NCI-H748 treated with DMSO at 0.1 percent for 48 hours (cell line): ENCODE results near the gene PRKCH.
A peak's percentile ranks its signal among the peaks of the same experiment; 100 is the strongest.
"Not testable (repeated sequence)": the region's sequence is repeated elsewhere in the genome, so short reads cannot be mapped to it uniquely, and the experiment has no call there.

Experiments
- DNase-seq: peaks from one replicate; lab custom pipeline; 2025; lab: John Stamatoyannopoulos, UW

PRKCH gene

DNA sequence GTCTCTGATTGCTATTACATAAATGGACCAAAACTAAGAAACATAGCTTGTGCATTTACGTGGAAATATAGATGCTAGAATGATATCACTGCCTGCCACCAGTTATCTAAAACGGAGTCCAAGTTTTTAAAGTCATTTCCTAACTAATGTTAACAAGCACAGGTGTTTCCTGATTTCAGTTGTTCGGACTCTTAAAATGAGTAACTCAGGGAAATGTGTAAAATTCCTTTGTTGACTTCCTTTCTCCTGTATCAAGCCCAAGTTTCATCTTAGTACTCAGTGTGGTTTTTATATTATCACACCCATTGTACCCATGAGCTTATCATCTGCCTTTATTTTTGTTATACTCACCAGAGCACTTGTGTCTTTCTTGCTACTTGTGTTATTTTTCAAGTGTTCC lies 13.2 kb upstream of the PRKCH start:
- no peak for DNase-seq

DNA sequence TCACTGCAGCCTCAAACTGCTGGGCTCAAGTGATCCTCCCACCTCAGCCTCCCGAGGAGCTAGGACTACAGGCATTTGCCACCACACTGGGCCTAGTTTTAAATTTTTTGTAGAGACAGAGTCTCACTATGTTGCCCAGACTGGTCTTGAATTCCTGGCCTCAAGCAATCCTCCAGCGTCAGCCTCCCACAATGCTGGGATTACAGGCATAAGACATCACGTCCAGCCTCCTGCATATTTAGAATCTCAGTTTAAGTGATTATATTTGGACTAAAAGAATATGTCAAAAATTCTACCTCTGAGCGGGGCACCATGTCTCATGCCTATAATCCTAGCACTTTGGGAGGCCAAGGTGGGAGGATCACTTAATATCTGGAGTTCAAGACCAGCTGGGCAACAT lies 12.7 kb upstream of the PRKCH start:
- not testable (repeated sequence) for DNase-seq

DNA sequence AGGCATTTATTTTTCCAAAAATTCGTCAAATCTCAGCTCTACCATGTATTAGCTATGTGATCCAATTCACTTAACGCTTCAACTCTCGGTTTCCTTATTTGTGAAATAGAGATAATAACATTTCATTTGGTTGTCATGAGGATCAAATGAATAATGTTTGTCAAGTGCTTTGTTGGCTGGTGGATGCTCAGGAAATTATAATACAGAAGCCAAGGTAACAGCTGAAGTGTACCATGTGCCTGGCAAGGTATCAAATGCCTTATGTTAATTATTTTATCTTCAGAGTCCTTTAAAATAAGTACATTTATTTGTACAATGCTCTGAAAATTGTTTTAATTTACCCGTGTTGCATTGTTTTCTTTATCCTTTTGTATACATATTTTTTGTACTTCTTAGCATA lies 6.1 kb upstream of the PRKCH start:
- DNase-seq = no peak

DNA sequence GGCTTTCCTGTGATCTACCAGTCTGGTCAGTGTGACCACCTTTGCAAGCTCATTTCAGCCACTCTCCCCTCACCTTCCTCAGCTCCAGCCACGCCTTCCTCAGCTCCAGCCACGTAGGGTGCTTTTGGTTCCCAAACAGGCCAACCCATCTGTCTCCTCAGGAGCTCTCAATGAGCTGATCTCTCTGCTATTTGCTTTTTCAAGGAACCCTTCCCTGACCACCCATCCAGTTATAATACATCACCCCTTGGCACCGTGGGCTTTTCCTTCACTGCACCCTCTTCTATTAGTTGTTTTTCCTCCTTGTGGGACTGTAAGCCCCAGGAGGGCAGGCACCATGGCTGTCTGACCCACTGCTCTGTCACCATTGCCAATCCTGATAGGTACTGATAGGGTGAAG lies 2.3 kb upstream of the PRKCH start:
- DNase-seq = no peak

- no peak for DNase-seq
Observed at GRCh38 chr14:61319706-61320105, 1.7 kb upstream of the PRKCH start.

GRCh38 chr14:61320170-61320569 lies 1.2 kb upstream of the PRKCH start:
- not testable (repeated sequence) for DNase-seq

GRCh38 chr14:61320806-61321384 lies 484 bp upstream of the PRKCH start:
- DNase-seq = peak; percentile 27

DNA sequence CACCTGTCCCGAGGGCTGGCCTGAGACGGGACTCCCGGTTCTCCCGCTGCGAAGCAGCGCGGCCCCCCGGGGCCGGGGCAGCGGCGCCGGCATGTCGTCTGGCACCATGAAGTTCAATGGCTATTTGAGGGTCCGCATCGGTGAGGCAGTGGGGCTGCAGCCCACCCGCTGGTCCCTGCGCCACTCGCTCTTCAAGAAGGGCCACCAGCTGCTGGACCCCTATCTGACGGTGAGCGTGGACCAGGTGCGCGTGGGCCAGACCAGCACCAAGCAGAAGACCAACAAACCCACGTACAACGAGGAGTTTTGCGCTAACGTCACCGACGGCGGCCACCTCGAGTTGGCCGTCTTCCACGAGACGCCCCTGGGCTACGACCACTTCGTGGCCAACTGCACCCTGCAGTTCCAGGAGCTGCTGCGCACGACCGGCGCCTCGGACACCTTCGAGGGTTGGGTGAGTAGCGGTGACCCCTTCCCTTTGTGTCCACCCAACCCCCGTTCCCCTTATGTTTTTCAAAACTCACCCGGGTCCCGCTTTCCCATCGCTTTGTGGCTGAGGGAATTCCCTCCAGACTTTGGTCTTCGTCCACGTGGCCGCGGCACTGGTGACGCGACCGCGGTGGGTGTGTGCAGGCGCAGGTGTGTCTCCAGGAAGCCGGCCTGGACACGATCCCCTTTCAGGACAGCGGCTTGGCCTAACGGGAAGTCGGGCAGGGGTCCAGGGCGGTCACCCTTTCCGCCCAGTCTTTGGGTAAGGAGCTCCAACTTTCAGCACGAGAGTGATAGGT lies 826 bp downstream of the PRKCH start:
- DNase-seq = peak; percentile 31

DNA sequence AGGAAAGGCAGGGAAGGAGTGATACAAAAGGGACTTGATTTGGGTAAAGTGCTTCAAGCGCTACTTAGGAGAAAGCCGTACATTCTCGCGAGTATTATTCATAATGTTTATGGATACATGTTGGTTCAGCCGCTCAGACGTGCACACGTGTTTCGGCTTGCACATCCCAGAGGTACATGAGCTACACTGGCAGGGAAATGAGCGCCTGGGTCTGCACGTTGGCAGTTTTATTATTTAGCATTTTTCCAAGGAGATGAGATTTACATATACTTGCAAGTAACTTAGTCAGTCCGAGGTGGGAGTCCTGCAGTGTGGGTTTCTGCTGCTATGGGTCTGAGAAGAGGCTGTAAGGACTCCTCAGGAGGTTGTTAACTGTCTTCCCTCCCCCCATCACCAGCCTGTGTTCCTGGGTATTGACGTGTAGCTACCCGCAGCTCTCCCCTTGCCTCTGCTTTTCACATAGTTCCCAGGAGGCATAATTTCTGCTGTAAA lies 1.5 kb downstream of the PRKCH start:
- DNase-seq = no peak

DNA sequence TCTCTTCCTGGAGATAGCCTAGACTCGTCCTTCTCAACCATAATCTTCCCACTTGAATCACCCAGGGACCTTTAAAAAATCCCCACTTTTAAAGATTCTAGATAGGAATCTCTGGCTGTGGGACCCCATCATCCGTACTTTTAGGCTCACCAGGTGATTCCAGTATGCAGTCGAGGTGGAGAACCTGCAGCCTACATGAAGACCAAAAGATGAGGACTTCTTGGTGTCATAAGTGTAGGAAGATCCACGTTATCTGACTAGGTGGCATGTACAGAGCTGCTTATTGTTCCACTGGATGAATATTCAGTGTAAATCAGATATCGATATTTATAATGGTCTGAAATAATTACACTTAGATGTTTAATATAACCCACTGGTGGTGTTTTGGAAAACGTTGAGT lies 2.6 kb downstream of the PRKCH start:
- no peak for DNase-seq

GRCh38 chr14:61325166-61325565 lies 3.8 kb downstream of the PRKCH start:
- DNase-seq = no peak

DNA sequence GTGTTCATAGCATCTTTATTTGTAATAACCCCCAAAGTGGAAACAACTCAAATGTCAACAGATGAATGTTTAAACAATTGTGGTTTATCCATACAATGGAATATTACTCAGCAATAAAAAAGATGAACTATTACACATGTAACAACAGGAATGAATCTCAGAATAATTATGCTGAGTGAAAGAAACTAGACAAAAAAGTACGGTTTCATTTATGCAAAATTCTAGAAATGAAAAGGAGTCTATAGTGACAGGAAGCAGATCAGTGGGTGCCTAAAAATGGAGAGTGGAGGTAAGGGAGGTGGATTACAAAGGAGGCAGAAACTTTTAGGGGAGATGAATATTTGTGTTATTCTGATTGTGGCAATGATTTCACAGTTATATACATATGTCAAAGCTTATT lies 4.8 kb downstream of the PRKCH start:
- DNase-seq = no peak

GRCh38 chr14:61326847-61327246 lies 5.5 kb downstream of the PRKCH start:
- DNase-seq = no peak

DNA sequence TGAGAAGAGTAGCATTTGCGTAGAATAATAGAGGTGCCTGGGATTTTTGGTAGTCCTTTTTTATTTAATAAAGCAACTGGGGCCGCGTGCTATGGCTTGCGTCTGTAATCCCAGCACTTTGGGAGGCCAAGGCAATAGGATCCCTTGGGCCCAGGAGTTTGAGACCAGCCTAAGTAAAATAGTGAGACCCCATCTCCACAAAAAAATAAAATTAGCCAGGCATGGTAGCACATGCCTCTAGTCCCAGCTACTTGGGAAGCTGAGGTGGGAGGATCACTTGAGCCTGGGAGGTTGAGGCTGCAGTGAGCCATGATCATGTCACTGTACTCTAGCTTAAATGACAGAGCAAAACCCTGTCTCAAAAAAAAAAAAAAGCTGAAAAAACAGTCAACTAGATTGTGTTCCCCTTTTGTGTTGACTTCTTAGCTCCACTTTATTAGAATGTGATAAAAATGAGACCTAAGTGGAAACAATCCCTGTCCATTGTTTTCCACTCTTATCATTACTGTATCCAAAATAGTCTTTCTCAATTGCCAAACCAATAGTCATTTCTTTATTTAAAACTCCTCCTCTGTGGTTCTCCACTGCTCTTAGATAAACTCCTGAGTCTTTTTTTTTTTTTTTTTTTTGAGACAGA lies 7.4 kb downstream of the PRKCH start:
- DNase-seq = no peak

- no peak for DNase-seq
Observed at GRCh38 chr14:61329478-61330051, 8.2 kb downstream of the PRKCH start.

- DNase-seq = no peak
Observed at GRCh38 chr14:61330511-61330910, 9.1 kb downstream of the PRKCH start.

DNA sequence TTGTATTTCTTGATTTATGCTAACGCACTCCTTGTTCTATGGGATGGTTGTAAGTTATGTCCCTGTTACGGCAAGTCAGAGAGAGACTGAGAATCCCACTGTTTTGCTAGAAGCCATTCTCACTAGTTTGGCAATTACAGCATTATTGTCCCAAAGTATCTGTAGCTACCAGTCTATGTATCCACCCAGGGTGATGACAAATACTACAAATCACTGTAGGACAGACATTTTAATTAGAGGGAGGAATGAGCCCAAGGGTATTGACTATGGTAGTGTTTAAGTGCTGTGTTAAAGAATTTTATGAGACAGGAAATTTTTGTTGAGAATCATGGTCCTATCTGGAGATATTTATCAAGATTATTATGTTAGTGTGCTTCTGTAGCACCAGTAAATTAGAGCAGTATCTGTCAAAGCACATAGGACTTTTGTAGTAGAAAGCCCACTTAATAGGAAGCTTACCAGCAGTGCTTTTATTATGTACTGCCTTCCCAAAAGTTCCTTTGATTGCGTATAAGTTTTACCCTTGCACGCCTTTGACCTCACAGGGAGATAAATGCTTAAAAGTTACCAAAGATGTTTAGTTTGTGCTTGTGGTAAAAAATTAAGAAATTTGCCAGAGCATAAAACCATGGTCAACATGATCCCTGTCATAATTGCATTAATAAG lies 10.7 kb downstream of the PRKCH start:
- DNase-seq = no peak

DNA sequence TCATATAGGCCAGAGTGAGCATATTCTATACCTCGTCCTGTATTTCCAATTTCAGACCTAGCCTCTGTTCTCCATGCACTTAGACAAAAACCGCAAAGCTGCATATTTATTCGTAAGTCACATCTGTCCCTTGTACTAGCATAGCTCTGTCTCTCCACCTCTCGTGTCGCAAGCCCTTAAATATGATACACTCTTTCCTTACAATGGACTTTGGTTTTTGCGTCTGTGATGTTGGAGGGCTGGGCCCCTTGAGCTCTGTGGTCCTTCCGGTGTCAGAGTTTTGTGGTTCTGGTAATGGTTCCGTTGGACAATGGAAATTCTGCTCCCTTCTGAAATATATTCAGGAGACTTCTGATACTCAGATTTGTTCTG lies 11.3 kb downstream of the PRKCH start:
- no peak for DNase-seq

GRCh38 chr14:61333087-61333486 lies 11.7 kb downstream of the PRKCH start:
- no peak for DNase-seq

DNA sequence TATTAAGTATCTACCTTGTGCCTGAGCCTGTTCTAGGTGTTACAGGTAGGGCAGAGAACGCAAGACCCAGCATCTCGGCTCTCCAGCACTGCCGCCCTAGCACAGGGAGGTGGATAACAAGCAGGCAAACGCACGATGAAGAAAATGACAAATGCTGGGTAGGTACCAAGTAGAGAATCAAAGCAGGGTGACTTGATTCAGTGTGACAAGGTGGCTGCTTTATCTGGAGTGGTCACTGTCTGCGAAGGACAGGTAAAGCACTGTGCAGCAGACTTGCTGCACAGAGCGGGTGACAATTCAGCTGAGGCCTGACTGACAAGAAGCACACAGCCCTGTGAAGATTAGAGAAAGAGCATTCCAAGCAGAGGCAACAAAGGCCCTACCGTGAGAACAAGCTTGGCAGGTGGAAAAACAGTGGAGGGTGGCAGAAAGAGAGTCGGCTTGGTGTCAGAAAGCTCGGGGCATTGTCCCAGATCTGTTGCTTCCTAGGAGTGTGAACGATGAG lies 12.9 kb downstream of the PRKCH start:
- no peak for DNase-seq

GRCh38 chr14:61335049-61335448 lies 13.7 kb downstream of the PRKCH start:
- DNase-seq = no peak

- DNase-seq = no peak
Observed at GRCh38 chr14:61335671-61336275, 14.4 kb downstream of the PRKCH start.
